GM13977 (cell line): ENCODE data around the gene B4GALT6.

Source experiments
- DNase-seq: peaks from one replicate; pipeline ENCODE4 v3.0.0; 2012; ENCODE audit warnings: low spot score
- in situ Hi-C: fragments of 300-500 bp; cut with MboI; formaldehyde crosslinking; loops from one replicate; pipeline ENCODE4 v1.12.0; 2022; ENCODE audit warnings: low sequenced_read_pairs, low pct_unique_long_range_greater_than_20kb, mixed read lengths, inconsistent platforms; ENCODE audit not compliant: unreplicated experiment
- TF ChIP-seq, protein P1 (sequence below): IDR thresholded peaks from 2 replicates; pipeline ENCODE4 v1.5.1; 2012; ENCODE audit warnings: mild to moderate bottlenecking, control low read depth; ENCODE audit not compliant: insufficient read depth; ENCODE audit errors: extremely low read depth, missing control alignments

Gene B4GALT6

GRCh38 chr18:31649978-31650719 is 34.2 kb downstream of the B4GALT6 start:
- TF ChIP-seq, protein P1, sequence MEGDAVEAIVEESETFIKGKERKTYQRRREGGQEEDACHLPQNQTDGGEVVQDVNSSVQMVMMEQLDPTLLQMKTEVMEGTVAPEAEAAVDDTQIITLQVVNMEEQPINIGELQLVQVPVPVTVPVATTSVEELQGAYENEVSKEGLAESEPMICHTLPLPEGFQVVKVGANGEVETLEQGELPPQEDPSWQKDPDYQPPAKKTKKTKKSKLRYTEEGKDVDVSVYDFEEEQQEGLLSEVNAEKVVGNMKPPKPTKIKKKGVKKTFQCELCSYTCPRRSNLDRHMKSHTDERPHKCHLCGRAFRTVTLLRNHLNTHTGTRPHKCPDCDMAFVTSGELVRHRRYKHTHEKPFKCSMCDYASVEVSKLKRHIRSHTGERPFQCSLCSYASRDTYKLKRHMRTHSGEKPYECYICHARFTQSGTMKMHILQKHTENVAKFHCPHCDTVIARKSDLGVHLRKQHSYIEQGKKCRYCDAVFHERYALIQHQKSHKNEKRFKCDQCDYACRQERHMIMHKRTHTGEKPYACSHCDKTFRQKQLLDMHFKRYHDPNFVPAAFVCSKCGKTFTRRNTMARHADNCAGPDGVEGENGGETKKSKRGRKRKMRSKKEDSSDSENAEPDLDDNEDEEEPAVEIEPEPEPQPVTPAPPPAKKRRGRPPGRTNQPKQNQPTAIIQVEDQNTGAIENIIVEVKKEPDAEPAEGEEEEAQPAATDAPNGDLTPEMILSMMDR: no peak
- DNase-seq: no peak
- in situ Hi-C loops: no loop called here

DNA sequence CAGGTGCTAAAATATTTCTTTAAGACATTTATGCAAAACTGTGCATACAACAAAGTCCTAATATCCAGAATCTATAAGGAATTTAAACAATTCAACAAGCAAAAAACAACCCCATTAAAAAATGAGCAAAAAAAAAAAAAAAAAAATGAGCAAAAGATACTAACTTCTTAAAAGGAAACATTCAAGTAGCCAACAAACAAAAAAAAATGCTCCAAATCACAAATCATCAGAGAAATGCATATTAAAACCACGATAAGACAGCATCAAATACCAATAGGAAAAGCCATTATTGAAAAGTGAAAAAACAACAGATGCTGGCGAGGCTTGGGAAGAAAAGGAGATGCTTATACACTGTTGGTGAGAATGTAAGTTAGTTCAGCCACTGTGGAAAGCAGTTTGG is 34.9 kb downstream of the B4GALT6 start:
- DNase-seq: no peak
- in situ Hi-C loops: no loop called here
- TF ChIP-seq, protein P1: no peak

DNA sequence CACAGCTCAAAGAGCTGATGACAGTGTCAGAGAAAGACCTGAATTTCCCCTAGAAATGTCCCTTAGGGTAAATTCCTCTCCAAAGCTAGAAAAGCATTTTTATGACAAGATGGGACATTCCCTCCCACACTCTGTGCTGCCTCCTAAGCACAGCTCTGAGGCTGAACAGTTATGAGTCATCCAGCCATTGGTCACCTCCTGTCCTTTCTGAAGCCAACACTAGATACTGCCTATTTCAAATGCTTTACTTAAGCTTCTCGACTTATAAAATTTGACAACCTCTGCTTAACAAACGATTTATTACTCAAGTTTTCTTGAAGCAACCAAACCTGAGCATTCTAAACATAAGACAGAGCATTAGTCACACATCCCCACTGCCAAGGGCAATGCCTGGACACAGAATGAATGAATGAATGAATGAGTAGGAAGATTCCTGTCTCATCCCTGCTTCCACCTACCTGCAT is 35.4 kb downstream of the B4GALT6 start:
- in situ Hi-C loops: no loop called here
- peak; percentile 49 for DNase-seq
- TF ChIP-seq, protein P1: no peak

- TF ChIP-seq, protein P1: no peak
- in situ Hi-C loops: no loop called here
- DNase-seq: no peak
Measured at GRCh38 chr18:31648458-31648857, 35.9 kb downstream of the B4GALT6 start.

GRCh38 chr18:31647127-31647753 is 37.1 kb downstream of the B4GALT6 start:
- DNase-seq: no peak
- in situ Hi-C loops: no loop called here
- TF ChIP-seq, protein P1: no peak

- DNase-seq: no peak
- TF ChIP-seq, protein P1: peak; percentile 37
- in situ Hi-C loops: no loop called here
Measured at GRCh38 chr18:31646332-31647126, 37.9 kb downstream of the B4GALT6 start.
